ENCODE results near the gene BFSP2.
"Not testable (repeated sequence)": the region's sequence is repeated elsewhere in the genome, so short reads cannot be mapped to it uniquely, and the experiment has no call there.

BFSP2 gene

DNA sequence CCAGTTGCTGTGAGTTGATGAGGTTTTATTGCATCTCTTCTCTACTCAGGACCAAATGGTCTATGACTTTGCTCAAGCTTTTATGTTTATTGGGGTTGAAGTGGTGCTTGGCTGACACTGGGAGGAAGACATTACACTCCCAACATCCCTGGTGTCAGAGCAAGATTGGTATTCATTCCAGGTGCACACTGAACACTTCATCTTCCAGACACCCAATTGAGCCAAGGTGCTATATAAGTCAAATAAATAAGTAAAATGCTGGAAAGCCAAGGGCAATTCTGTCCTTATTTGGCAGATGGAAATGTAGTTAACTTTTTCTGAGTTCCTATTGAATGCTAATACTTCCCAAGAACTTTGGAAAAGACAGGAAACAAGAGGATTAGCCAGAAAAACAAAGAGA is 120.4 kb downstream of the BFSP2 start:
- no peak for DNase-seq (ENCODE audit: low spot score)

DNA sequence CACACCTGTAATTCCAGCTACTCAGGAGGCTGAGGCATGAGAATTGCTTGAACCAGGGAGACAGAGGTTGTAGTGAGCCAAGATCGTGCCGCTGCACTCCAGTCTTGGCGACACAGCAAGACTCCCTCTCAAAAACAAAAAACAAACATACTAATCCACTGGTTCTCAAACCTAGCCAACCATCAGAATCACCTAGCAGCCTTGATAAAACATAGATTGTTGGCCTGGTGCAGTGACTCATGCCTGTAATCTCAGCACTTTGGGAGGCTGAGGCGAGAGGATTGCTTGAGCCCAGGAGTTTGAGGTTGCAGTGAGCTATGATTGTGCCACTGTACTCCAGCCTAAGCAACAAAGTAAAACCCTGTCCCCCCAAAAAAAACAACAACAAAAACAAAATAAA is 121.1 kb downstream of the BFSP2 start:
- not testable (repeated sequence) for DNase-seq (ENCODE audit: low spot score)

GRCh38 chr3:133521946-133522345 is 122.1 kb downstream of the BFSP2 start:
- no peak for DNase-seq (ENCODE audit: low spot score)

- DNase-seq (ENCODE audit: low spot score) = not testable (repeated sequence)
These were observed 123.9 kb downstream of the BFSP2 start for GRCh38 chr3:133523758-133524157.

All from hematopoietic multipotent progenitor cell treated with erythropoietin and hydrocortisone succinate and interleukin-3 and kit ligand, for 17 days (in vitro differentiated cells).